Thoracic aorta (tissue), 2 donors: Measurements from ENCODE around the gene PCIF1. TPM values are rescaled to one million over a fixed set of nuclear protein-coding genes. Genes with fewer than 3 reads are reported as not detected.

Experiments
- ATAC-seq: fragments of 150-250 bp; one replicate; pipeline ENCODE4 v1.8.0; 2017; ENCODE audit warnings: low read depth; ENCODE audit not compliant: insufficient number of reproducible peaks, low FRiP score
- DNase-seq: peaks from one replicate; pipeline ENCODE4 v3.0.0-alpha.2; 2020; ENCODE audit warnings: low spot score
- H3K27ac ChIP-seq, 2 donors: fragments of 200-600 bp; sonication (generic); 1 replicate in 1 of 2; 2 replicates in 1 of 2; pipeline ENCODE4 v1.5.1; 2016; ENCODE audit warnings: mild to moderate bottlenecking in 2 of 2, moderate library complexity in 2 of 2
- H3K27me3 ChIP-seq: fragments of 200-600 bp; sonication (generic); replicated peaks from 2 replicates; pipeline ENCODE4 v1.6.0; 2016; ENCODE audit warnings: mild to moderate bottlenecking; ENCODE audit not compliant: insufficient read depth
- H3K36me3 ChIP-seq: fragments of 200-600 bp; sonication (generic); one replicate; pipeline ENCODE4 v1.5.1; 2016
- H3K4me1 ChIP-seq, 2 donors: fragments of 200-600 bp; sonication (generic); 1 replicate in 1 of 2; 2 replicates in 1 of 2; pipeline versions ENCODE4 v1.5.1 to v1.6.0; 2016; ENCODE audit warnings: low read depth in 2 of 2, mild to moderate bottlenecking in 1 of 2; ENCODE audit not compliant: control insufficient read depth in 1 of 2
- H3K4me3 ChIP-seq: fragments of 200-600 bp; sonication (generic); 2 replicates; pipeline ENCODE4 v1.5.1; 2016; ENCODE audit warnings: mild to moderate bottlenecking
- H3K9me3 ChIP-seq: fragments of 200-600 bp; sonication (generic); 2 replicates; pipeline ENCODE4 v1.5.1; 2016
- total RNA-seq, 2 donors: library from RNA; depleted of rRNA; stranded (reverse); fragments of >200 nt; gene quantifications; one replicate each; pipeline versions ENCODE4 v1.1.0 to v1.2.3, GENCODE V29; 2016
- TF ChIP-seq, protein P1 (sequence below): fragments of 200-600 bp; sonication (generic); IDR thresholded peaks from one replicate; pipeline ENCODE4 v1.5.1; 2019; ENCODE audit warnings: antibody characterized with exemption

The PCIF1 gene
- total RNA-seq: 10 to 100 TPM; 22.6 to 34.7 TPM

DNA sequence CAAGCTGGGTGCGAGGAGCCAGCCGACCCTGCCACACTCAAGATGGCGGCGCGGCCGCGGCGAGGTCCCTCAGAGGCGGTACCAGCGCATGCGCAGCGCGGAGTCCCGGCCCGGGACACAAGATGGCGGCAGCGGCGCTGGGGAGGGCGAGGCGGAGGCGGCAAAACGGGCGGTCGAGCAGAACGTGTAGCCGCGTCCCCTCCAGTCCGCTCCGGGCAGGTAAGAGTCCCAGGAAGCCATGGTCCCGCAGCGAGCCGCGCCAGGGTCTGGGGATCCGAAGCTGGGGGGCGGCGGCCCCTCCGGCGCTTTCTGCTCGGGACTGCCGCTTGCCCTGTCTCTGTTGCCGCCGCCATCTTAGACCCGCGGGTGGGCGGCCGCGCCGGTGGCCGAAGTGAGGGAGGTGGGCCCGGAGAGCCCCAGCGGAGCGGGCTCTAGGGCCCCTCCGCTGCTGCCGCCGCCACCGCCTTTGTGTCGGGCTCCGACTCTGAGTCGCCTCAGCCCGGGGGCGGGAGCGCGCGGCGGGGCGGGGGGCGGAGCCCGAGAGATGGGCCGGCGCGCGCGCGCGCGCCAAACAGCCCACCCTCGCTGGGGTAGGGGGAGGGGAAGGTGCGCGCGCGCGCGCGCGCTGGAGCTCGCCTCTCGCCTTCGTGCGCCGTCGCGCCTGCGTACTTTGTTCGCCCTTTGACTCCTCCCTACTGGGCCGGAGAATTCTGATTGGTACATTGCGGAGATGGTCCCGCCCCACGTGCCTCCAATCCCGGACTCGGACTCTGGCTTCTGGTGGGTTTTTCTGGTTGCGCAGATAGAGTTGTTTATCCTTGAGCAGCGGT lies at the start of gene PCIF1:
PCIF1 (plus strand) TSS at position 98 of the 830 bp plus-strand sequence. CDS start 4,317 bp downstream, outside the sequence.
- ATAC-seq: peak; percentile 89
- DNase-seq: peak; percentile 91
- Histone ChIP-seq H3K4me1 (peaks cover 11 to 27% of the 10 kb centered on the region in 2 donors), H3K9me3 (no peaks in the 10 kb centered on the region), H3K36me3 (peaks cover 27% of the 10 kb centered on the region), H3K4me3 (peak within 1 kb of the TSS; percentile 97), H3K27me3 (no peaks in the 10 kb centered on the region), H3K27ac (peak within 1 kb of the TSS; percentile 99 to 100)
- TF ChIP-seq, protein P1, sequence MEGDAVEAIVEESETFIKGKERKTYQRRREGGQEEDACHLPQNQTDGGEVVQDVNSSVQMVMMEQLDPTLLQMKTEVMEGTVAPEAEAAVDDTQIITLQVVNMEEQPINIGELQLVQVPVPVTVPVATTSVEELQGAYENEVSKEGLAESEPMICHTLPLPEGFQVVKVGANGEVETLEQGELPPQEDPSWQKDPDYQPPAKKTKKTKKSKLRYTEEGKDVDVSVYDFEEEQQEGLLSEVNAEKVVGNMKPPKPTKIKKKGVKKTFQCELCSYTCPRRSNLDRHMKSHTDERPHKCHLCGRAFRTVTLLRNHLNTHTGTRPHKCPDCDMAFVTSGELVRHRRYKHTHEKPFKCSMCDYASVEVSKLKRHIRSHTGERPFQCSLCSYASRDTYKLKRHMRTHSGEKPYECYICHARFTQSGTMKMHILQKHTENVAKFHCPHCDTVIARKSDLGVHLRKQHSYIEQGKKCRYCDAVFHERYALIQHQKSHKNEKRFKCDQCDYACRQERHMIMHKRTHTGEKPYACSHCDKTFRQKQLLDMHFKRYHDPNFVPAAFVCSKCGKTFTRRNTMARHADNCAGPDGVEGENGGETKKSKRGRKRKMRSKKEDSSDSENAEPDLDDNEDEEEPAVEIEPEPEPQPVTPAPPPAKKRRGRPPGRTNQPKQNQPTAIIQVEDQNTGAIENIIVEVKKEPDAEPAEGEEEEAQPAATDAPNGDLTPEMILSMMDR: no peak

DNA sequence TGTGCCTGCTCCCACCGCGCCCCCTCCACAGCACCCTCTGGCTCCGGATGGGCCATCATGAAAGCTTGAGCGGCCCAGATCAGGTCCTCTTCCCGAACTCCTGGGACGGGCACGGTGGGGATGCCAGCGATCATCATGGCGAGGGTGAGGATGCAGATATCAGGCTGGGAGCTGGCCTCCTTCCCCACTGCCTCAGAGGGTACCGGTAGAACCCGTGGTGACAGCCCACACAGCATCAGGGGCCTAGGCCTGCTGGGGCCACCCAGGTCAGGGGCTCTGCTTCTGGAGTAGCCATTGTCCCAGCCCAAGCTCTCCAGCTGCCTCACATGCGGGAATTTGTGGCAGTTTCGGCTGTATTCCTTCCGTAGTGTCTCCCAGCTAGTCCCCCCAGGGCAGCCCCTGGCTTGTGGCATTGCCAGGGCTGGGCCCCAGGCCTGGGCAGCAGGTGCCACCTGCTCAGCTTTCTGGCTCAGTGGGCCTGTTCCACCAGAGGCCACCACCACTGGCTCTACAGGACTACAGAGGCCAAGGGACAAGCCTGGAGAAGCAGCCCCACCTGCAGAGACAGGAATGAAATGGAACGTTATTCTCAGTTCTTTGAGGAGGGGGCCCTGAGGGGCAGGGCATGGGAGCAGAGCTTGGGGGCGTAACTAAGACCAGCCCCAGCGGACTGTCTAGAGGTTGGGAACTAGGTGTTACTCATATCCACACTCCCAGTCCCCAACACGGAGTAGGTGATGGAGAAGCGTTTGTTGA lies 47.7 kb upstream of the PCIF1 start:
- Histone ChIP-seq H3K36me3 (peaks cover 19% of the 10 kb centered on the region), H3K27ac (no peak overlapping the region), H3K27me3 (no peaks in the 10 kb centered on the region), H3K4me1 (peaks cover 16 to 25% of the 10 kb centered on the region in 2 donors), H3K9me3 (no peaks in the 10 kb centered on the region), H3K4me3 (no peak overlapping the region)
- TF ChIP-seq, protein P1: no peak
- DNase-seq (no peak), ATAC-seq (no peak)

DNA sequence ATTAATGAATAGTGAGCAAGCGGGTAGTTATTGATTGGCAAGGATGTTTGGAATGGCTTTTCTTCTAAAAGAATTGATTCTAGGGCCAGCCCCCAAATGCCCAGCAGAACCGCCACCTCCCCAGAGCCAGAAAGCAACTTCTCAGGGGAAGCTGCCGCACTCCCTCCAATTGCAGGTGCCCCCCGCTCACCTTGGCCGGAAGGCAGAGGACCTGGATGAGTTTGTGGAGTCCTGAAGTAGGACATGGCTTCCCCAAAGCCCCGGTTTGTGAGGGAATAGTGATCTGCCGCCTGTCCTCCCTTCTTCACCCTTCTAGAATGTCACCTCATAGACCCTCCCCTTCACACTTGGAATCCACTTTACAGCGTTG lies 47.2 kb upstream of the PCIF1 start, which contains the start of gene SPATA25:
SPATA25 (minus strand) TSS at position 277 of the 370 bp plus-strand sequence; CDS start at position 245, 32 bp downstream.
- H3K36me3 ChIP-seq: peaks cover 19% of the 10 kb centered on the region

DNA sequence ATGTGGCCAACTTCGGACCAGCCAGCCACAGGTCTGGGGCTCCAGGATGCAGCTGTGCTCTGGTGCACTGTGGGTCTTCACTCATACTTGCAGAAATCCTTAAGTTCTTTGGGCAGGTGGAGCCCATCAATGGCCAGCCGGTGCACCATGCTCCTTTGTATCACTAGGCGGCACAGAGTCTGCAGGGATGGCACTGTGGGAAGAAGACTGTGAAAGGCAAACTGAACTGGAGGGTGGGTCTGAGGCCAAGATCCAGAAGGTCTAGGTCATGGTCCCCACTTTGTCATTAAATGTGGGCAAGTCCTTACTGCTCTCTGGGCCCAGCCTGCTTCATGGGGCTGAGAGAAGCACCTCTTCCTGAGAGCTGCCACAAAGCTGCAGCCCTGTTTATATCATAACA lies 45.8 kb upstream of the PCIF1 start:
- Histone ChIP-seq H3K4me3 (no peak overlapping the region), H3K27me3 (no peaks in the 10 kb centered on the region), H3K4me1 (peaks cover 20 to 34% of the 10 kb centered on the region in 2 donors), H3K36me3 (peaks cover 15% of the 10 kb centered on the region), H3K27ac (no peak overlapping the region), H3K9me3 (no peaks in the 10 kb centered on the region)
- no peak for ATAC-seq
- no peak for DNase-seq
- TF ChIP-seq, protein P1: no peak

More for the DNA sequence above, 47.2 kb upstream of the PCIF1 start, which contains the start of gene SPATA25:
- TF ChIP-seq, protein P1: no peak
- ATAC-seq (no peak), DNase-seq (no peak)
- peaks cover 19 to 27% of the 10 kb centered on the region in 2 donors for H3K4me1 ChIP-seq
- H3K9me3 ChIP-seq: no peaks in the 10 kb centered on the region
- no peak within 1 kb of the TSS for H3K4me3 ChIP-seq
- no peak within 1 kb of the TSS for H3K27ac ChIP-seq
- H3K27me3 ChIP-seq: no peaks in the 10 kb centered on the region
